Lung (tissue), 12 donors: ENCODE results near the gene GRM5. TPM values are rescaled to one million over a fixed set of nuclear protein-coding genes. Genes with fewer than 3 reads are reported as not detected.
"Not testable (repeated sequence)": the region's sequence is repeated elsewhere in the genome, so short reads cannot be mapped to it uniquely, and the experiment has no call there.

Source experiments
- ATAC-seq: fragments of 200-7000 bp; cut with Tn5 transposase; one replicate; pipeline ENCODE4 v1.9.1; 2020; ENCODE audit warnings: moderate number of reproducible peaks; ENCODE audit not compliant: insufficient read depth, low FRiP score
- DNase-seq, 3 donors: peaks; one replicate each; pipeline ENCODE4 v3.0.0-alpha.2; 2013 to 2017
- H3K27ac ChIP-seq, 2 donors: one replicate each; pipeline ENCODE4 v1.5.1; 2013; ENCODE audit warnings: mild to moderate bottlenecking in 2 of 2, moderate library complexity in 2 of 2, control low read depth in 1 of 2, inconsistent platforms in 1 of 2, low read depth in 1 of 2, low read length in 1 of 2
- H3K27me3 ChIP-seq, 3 donors: one replicate each; pipeline ENCODE4 v1.5.1; 2013; ENCODE audit warnings: low read length in 2 of 3; ENCODE audit not compliant: control insufficient read depth in 3 of 3, insufficient read depth in 3 of 3
- H3K36me3 ChIP-seq, 4 donors: one replicate each; pipeline ENCODE4 v1.5.1; 2013; ENCODE audit warnings: low read length in 4 of 4, mild to moderate bottlenecking in 1 of 4, moderate library complexity in 1 of 4; ENCODE audit not compliant: control insufficient read depth in 4 of 4, insufficient read depth in 4 of 4
- H3K4me1 ChIP-seq, 5 donors: one replicate each; pipeline ENCODE4 v1.5.1; 2013; ENCODE audit warnings: low read length in 5 of 5, mild to moderate bottlenecking in 2 of 5, moderate library complexity in 1 of 5; ENCODE audit not compliant: control insufficient read depth in 5 of 5, insufficient read depth in 5 of 5
- H3K4me3 ChIP-seq: one replicate; pipeline ENCODE4 v1.5.1; 2013; ENCODE audit warnings: mild to moderate bottlenecking, control low read depth, moderate library complexity
- H3K9ac ChIP-seq, 2 donors: one replicate each; pipeline ENCODE4 v1.5.1; 2013; ENCODE audit warnings: low read length in 2 of 2, control low read depth in 1 of 2; ENCODE audit not compliant: insufficient read depth in 1 of 2
- H3K9me3 ChIP-seq, 4 donors: one replicate each; pipeline ENCODE4 v1.5.1; 2013; ENCODE audit warnings: low read length in 3 of 4, mild to moderate bottlenecking in 1 of 4, moderate library complexity in 1 of 4; ENCODE audit not compliant: control insufficient read depth in 4 of 4, insufficient read depth in 3 of 4
- CTCF ChIP-seq: IDR thresholded peaks from 2 replicates; pipeline ENCODE4 v1.5.1; 2012; ENCODE audit warnings: mild to moderate bottlenecking; ENCODE audit errors: control extremely low read depth, extremely low read depth
- WGBS, 2 donors: extraction: QIAGEN DNeasy Blood & Tissue Kit; methylation state at CpG; one replicate each; pipeline ENCODE4 v1.1.7; 2013; 5-methylcytosine and 5-hydroxymethylcytosine counted together
- polyA plus RNA-seq, 2 donors: library from polyadenylated mRNA; stranded (reverse); fragments of 200-250 nt; gene quantifications; one replicate each; pipeline ENCODE4 v1.2.1, GENCODE V29; 2013
- total RNA-seq, 2 donors: library from RNA; depleted of rRNA in 1 of 2; stranded (reverse); fragments of >200 nt in 1 of 2; gene quantifications; one replicate each; pipeline ENCODE4 v1.2.1, GENCODE V29; 2014 to 2021
- donor health status: control.
- donor health status: control.
- donor health status: Bipolar disorder and iron deficiency.
- donor health status: healthy.
- donor health status: DM: yes; HTN: yes; CAD: no.

The GRM5 gene
- total and polyA plus RNA-seq, 4 donors = 0.02 to 1.2 (median 0.35) TPM

- no peak for TF ChIP-seq CTCF
- H3K27me3 ChIP-seq = no peaks in the 10 kb centered on the region
- no peaks in the 10 kb centered on the region for H3K9me3 ChIP-seq
- no peaks in the 10 kb centered on the region for H3K4me1 ChIP-seq
- no peak overlapping the region for H3K27ac ChIP-seq
- H3K36me3 ChIP-seq = no peaks in the 10 kb centered on the region
- DNase-seq (no peak), ATAC-seq (no peak)
- 91 to 97% methylated on average over 1 of the region's 1 CpG for WGBS, 2 donors
- no peak overlapping the region for H3K4me3 ChIP-seq
- H3K9ac ChIP-seq = no peak overlapping the region
Observed at GRCh38 chr11:88849368-88849767, 216.4 kb downstream of the GRM5 start.

- H3K4me1 ChIP-seq, DNase-seq, ATAC-seq, H3K36me3 ChIP-seq, H3K9ac ChIP-seq, H3K27me3 ChIP-seq, H3K9me3 ChIP-seq, H3K27ac ChIP-seq, H3K4me3 ChIP-seq: not testable (repeated sequence)
- 24 to 75% methylated on average over 1 of the region's 1 CpG for WGBS, 2 donors
Observed at GRCh38 chr11:88846266-88846665, 219.5 kb downstream of the GRM5 start.

- ATAC-seq, H3K27me3 ChIP-seq, H3K9ac ChIP-seq, H3K36me3 ChIP-seq, H3K4me1 ChIP-seq, H3K9me3 ChIP-seq, H3K27ac ChIP-seq, DNase-seq, H3K4me3 ChIP-seq: not testable (repeated sequence)
- WGBS, 2 donors = 81 to 89% methylated on average over 3 of the region's 3 CpGs
Observed at GRCh38 chr11:88844941-88845340, 220.8 kb downstream of the GRM5 start.

GRCh38 chr11:88843766-88844426 lies 221.9 kb downstream of the GRM5 start:
- not testable (repeated sequence) for DNase-seq, H3K9ac ChIP-seq, H3K4me1 ChIP-seq, H3K4me3 ChIP-seq, H3K36me3 ChIP-seq, ATAC-seq, H3K27ac ChIP-seq, H3K9me3 ChIP-seq, H3K27me3 ChIP-seq
- 38 to 45% methylated on average over 1 of the region's 1 CpG for WGBS, 2 donors

- H3K9ac ChIP-seq, H3K36me3 ChIP-seq, H3K4me1 ChIP-seq, H3K9me3 ChIP-seq, H3K4me3 ChIP-seq, H3K27ac ChIP-seq, ATAC-seq, DNase-seq, H3K27me3 ChIP-seq: not testable (repeated sequence)
- 80 to 86% methylated on average over 1 of the region's 1 CpG for WGBS, 2 donors
Observed at GRCh38 chr11:88838139-88838538, 227.6 kb downstream of the GRM5 start.

GRCh38 chr11:88835709-88836108 lies 230.1 kb downstream of the GRM5 start:
- not testable (repeated sequence) for H3K36me3 ChIP-seq, H3K27me3 ChIP-seq, H3K4me1 ChIP-seq, H3K4me3 ChIP-seq, DNase-seq, H3K9me3 ChIP-seq, H3K27ac ChIP-seq, H3K9ac ChIP-seq, ATAC-seq
- 69 to 83% methylated on average over 2 of the region's 2 CpGs for WGBS, 2 donors
